ENCODE measurements around the gene RTKN. TPM values are rescaled to one million over a fixed set of nuclear protein-coding genes. Genes with fewer than 3 reads are reported as not detected.
A peak's percentile ranks its signal among the peaks of the same experiment; 100 is the strongest.

Gene RTKN
- total RNA-seq, 4 donors from 2014 or later: 44.9 to 71.8 (median 48.3) TPM

DNA sequence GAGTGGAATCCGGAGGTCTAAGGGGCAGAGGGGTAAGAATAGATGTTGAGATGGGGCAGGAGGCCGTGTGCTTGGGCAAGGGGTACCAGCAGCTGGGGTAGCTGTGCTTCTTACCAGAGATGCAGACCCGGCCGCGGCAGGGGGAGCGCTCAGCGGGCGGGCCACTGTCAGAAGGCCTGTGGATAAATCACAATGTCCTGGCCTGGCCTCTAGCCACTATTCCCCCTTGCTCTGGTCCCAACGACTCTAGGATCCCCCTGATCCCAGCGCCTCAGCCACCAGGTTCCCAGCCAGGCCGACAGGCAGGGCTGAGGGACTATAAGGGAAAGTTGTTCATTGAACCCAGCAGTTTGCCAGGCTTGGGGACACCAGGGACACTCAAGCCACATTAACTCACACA is 11.2 kb downstream of the RTKN start:
- 83 to 84% methylated on average over 11 of the region's 11 CpGs for WGBS, 2 donors
- TF ChIP-seq, protein P1, sequence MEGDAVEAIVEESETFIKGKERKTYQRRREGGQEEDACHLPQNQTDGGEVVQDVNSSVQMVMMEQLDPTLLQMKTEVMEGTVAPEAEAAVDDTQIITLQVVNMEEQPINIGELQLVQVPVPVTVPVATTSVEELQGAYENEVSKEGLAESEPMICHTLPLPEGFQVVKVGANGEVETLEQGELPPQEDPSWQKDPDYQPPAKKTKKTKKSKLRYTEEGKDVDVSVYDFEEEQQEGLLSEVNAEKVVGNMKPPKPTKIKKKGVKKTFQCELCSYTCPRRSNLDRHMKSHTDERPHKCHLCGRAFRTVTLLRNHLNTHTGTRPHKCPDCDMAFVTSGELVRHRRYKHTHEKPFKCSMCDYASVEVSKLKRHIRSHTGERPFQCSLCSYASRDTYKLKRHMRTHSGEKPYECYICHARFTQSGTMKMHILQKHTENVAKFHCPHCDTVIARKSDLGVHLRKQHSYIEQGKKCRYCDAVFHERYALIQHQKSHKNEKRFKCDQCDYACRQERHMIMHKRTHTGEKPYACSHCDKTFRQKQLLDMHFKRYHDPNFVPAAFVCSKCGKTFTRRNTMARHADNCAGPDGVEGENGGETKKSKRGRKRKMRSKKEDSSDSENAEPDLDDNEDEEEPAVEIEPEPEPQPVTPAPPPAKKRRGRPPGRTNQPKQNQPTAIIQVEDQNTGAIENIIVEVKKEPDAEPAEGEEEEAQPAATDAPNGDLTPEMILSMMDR (IDR thresholded peaks at IDR 0.05): no peak
- no peak for TF ChIP-seq POLR2A (IDR thresholded peaks at IDR 0.05)
- intact Hi-C loops (cut with DNase I; ENCODE audit: low total_unique reads): no loop called here
- no peak for DNase-seq (ENCODE audit: low spot score in 2 of 2)
- no peak overlapping the region for H3K4me3 ChIP-seq (ENCODE audit: low read depth, poor library complexity, severe bottlenecking)

DNA sequence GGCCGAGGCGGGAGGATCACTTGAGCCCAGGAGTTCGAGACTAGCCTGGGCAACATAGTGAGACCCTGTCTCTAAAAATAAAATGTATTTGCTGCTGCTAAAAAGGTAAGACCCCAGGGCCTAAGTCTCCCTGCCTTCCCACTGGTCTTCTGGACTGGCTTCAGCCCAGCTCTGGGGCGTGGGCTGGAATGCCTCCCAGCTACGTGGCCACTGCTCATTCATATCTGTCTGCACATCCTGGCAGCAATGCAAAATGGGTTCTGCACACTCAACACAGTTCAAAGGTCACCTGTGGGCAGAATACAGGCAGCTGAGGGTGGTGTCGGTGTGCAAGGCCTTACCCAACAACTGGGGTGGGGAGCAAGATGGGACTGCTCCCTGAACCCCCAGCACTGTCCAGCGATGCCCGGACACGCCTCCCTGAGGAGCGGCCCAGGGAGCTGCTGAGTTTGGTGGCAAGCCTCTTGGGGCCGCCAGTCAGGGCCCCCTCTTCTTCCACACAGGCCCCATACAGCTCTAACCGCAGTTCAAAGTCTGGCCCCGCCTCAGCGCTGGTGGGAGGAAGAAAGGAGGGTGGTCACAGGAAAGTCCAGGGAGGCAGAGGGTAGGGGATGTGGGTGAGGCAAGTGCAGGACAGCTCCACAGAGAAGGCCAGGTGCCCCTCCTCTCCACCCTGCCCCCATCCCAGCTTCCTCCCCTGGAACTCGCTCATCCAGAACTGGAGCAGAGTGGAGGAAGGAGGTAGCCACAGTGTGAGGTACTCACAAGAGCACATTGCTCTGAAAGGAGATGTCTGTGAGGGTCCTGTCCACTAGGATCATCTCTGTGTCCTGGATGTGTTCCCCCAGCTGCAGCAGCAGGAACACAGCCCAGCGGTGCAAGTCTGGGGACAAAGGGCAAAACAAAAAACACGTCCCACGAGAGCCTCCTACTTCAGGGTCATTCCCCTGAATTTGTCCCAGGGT is 12.0 kb downstream of the RTKN start:
- 91 to 93% methylated on average over 18 of the region's 18 CpGs for WGBS, 2 donors
- TF ChIP-seq, protein P1 (IDR thresholded peaks at IDR 0.05): peak in 1 of 3 donors; percentile 27
- no peak for TF ChIP-seq POLR2A (IDR thresholded peaks at IDR 0.05)
- intact Hi-C loops (cut with DNase I; ENCODE audit: low total_unique reads): no loop called here
- no peak overlapping the region for H3K4me3 ChIP-seq (ENCODE audit: low read depth, poor library complexity, severe bottlenecking)
- no peak for DNase-seq (ENCODE audit: low spot score in 2 of 2)

DNA sequence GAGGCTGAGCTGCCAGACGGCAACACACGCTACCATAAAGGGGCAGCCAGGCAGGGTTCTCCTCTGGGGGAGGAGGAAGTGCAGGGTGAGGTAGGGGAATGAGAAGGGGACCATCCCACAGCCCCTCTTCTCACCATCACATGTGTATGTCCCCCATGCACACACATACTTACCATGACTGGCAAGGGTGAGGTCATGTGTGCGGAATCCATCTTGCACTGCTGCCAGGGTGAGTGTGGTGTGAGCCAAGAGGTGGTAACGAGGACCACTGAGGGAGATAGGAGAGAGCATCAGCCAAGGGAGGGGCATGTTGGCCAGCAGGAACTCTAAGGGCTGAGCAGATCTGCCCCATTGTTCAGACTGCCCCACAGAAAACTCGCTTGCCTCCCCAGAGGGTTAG is 13.1 kb downstream of the RTKN start:
- WGBS, 2 donors: 84 to 90% methylated on average over 5 of the region's 5 CpGs
- no peak for DNase-seq (ENCODE audit: low spot score in 2 of 2)
- TF ChIP-seq, protein P1 (IDR thresholded peaks at IDR 0.05): no peak
- TF ChIP-seq POLR2A (IDR thresholded peaks at IDR 0.05): no peak
- intact Hi-C loops (cut with DNase I; ENCODE audit: low total_unique reads): no loop called here
- no peak overlapping the region for H3K4me3 ChIP-seq (ENCODE audit: low read depth, poor library complexity, severe bottlenecking)

DNA sequence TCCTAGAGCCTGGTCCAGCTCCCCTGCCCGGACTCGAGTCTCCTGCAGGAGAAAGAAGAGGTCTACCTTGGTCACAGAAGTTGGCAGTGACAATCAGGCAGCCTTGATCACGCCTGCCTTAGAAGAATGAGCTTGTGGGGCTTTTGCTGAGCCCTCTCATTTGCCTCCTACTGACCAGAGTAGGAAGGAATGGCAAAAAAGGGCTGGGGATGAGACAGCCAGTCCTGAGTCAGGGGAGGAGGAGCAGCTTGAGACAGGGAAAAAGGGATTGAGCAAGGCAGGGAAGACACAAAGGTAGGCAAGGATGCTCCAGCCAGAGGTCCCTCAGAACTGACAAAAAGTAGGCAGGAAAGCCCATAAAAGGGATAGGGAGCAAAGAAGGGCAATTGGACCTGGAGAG is 14.2 kb downstream of the RTKN start:
- no peak overlapping the region for H3K4me3 ChIP-seq (ENCODE audit: low read depth, poor library complexity, severe bottlenecking)
- intact Hi-C loops (cut with DNase I; ENCODE audit: low total_unique reads): no loop called here
- TF ChIP-seq, protein P1 (IDR thresholded peaks at IDR 0.05): no peak
- TF ChIP-seq POLR2A (IDR thresholded peaks at IDR 0.05): no peak
- DNase-seq (ENCODE audit: low spot score in 2 of 2): no peak
- 88% methylated on average over 3 of the region's 3 CpGs for WGBS, 2 donors

DNA sequence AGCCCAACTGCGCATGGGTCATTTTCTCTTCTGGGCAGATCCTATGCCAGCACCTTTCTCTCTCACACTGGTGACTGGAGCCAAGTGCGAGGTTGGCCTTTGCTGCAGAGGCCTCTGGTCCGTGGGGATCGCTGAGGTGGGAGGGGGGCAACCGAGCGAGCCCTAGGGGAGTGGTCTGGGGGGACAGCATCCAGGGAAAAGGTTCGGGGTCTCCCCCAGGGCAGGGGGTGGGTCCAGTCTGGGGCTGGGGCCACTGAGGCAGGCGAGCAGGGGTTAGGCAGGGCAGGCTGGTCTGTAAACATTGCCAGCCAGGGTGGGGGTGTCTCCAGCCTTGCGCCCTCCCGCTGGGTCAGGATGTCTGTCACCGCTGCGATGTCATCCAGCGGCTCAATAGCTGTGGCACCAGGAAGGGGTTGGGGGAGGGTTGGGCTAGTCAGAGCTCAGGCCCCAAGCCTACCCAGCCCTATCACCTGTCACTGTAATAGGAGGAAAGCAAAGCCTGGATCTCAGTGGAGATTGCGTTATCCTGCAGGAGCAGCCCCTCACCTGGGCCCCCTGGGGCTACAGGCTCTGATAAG is 15.5 kb downstream of the RTKN start:
- WGBS, 2 donors: 79 to 93% methylated on average over 7 to 14 of the region's 14 CpGs
- no peak overlapping the region for H3K4me3 ChIP-seq (ENCODE audit: low read depth, poor library complexity, severe bottlenecking)
- DNase-seq (ENCODE audit: low spot score in 2 of 2): no peak
- TF ChIP-seq POLR2A (IDR thresholded peaks at IDR 0.05): no peak
- TF ChIP-seq, protein P1 (IDR thresholded peaks at IDR 0.05): no peak
- intact Hi-C loops (cut with DNase I; ENCODE audit: low total_unique reads): no loop called here

Measured in lower leg skin (tissue), 4 donors.